ENCODE data around the gene USB1. TPM values are rescaled to one million over a fixed set of nuclear protein-coding genes. Genes with fewer than 3 reads are reported as not detected.
A peak's percentile ranks its signal among the peaks of the same experiment; 100 is the strongest.

The USB1 gene
- polyA plus RNA-seq, 10 donors: 11.7 to 16.7 (median 14.7) TPM

DNA sequence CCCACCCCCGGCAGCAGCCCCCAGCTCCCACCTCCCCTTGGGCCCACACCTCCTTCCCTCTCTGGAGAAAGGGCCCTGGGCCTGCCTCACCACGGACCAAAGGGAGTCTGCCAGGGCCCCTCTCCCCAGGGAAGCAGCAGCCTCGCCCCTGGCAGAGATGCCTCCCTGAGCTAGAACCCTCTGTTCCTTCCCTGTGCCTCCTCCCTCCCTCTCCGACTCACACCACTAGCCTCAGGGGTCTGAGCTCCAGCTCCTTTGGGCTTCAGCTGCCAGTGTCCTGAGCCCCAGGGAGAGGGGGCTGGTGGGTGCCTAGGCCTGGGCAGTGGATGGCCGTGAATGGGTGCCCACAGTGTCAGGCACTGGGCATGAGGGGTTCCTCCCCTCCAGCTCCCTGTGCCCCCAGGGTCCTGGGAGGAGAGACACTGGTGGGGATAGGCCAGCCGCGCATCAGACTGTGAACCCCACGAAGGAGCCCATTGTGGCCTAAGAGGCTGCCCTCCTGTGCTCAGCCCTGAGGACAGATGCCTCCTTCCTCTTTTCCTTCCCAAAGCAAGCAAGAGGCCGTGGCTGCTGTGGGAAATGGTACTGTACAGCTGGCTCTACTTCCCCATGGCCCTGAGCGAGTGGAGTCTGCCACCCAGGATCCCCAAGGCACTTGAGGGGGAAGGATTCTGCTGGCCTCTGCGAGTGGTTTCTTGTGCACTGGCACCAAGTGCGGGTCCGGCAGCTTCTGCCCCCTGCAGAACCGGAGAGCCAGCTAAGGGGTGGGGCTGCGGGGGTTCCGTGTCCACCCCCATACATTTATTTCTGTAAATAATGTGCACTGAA is 45.1 kb downstream of the USB1 start:
- no peak for DNase-seq

DNA sequence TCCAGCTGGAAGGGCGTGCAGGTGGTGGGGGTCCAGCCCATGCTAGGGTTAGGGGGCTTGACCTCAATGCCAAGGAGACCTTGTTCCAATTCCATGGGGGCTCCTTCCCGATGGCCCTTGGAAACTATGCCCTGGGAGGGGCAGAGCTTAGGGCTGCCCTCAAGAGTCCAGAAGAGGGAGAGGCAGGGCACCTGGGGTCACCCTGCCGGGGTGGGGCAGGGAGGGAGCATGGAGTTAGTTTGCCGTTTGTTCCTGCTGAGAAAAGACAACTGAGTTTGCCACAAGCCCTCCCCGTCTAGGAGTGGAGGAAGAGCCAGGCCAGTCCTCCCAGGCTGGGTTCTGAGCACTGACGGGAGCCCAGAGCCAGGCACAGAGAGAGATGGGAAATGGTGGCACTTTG is 45.7 kb downstream of the USB1 start:
- no peak for DNase-seq

DNA sequence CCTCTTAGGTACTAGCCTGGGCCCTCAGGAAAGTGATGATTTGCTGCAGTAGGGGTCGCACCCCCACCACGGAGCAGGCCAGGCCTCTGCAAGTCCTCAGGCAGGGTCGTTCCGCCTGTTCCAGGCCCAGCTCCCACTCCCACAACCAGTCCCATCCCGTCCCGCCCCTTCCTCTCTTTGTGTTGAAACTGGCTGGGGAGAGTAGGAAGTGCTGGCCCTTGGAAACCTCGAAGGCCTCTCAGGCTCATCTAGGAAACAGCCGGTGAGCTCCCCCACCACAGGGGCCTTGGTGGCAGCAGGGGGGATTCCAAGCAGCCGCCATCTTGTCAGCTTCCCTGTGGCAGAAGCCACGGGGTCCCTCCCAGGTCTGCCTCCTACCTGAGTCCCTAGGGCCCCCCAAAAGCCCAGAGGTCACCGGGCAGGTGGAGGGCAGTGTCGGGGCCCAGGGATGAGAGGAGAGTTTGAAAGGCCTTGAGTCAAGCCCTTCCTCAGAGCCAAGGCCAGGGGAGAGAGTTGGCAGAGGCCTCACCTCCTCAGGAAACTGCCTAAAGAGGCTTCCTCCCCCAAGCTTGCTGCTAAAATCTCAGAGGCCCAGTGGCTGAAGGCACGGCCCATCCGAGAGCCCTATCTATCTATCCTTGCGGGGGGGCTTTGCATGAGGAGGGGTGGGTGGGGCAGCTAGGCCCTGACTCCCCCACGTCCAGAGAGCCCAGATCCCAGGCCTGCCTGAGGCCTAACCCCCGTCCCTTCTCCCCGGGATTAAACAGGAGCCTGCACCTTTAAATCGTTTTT is 46.5 kb downstream of the USB1 start:
- DNase-seq: peak in 1 of 3 donors; percentile 43

DNA sequence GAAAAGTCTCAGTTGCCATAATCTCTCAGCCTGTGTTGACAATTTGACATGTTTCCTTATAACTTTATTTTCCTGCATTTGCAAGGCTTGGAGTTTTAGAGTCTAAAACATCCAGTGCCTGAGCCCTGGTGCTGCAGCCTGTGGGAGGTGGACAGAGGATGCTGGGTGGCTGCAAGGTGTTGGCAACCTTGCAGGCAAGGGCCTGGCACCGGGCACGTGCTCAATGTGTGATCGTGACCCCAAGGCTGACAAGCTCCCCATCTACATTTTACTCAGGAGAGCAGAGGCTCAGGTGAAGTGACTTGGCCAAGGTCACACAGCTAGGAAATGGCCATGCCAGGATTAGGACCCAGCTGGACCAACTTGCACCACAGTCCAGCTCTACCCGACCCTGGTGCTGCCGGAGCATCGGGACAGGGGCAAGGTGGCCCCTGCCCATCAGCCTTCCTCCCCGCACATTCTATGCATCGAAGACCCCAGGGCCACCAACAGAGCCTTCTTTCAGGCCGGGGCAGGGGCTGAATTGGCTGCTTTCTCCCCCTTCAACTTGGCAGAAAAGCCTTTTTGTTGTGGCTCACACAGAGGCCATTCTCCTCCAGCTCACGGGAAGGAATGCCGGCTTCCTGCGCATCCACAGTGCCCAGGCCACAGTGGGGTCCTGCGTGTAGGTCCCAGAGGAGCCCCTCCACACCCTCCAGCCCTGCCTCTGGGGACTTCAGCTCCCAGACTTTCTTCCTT is 47.5 kb downstream of the USB1 start:
- no peak for DNase-seq

DNA sequence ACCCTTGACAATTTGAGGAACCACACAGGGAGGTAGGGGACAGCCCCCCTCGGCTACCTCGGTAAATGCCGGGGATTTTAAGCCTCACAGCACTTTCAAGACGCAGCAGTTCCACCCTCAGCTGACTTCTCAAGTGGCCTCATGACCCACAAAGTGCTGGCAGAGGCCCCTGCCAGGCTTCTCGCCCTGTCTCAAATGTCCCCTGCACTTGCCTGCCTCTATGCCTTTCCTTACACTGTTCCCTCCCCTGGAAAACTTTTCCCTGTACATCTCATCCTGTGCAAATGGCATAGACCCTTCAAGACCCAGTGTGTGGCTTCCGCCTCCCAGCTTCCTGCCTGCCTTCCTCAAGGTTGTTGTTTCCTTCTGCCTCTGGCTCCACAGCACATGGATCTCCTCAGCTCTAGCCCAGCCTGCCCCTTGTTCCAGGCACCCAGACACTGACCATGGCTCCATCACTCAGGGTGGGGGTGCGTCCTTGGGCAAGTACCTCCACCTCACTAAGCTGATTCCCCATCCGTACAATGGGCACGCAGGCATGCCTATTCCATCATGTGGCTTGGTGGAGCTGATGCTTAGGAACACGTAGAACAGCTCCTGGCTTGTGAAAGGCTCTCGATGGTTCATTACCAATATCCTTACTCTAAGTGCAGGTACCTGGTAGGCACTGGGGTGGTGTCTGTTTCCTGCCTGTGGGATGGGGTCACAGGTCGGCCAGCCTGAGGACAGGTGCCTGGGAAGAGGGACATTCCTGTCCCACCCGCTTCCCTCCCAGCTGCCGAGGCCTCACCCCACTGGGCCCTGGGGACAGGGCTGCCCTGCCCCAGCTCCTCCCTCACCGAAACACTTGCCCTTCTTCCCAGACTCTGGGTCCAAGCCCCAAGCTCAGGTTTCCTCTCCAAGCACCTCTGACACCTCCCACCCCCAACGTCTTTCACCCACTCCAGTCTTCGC is 48.3 kb downstream of the USB1 start:
- DNase-seq: no peak

DNA sequence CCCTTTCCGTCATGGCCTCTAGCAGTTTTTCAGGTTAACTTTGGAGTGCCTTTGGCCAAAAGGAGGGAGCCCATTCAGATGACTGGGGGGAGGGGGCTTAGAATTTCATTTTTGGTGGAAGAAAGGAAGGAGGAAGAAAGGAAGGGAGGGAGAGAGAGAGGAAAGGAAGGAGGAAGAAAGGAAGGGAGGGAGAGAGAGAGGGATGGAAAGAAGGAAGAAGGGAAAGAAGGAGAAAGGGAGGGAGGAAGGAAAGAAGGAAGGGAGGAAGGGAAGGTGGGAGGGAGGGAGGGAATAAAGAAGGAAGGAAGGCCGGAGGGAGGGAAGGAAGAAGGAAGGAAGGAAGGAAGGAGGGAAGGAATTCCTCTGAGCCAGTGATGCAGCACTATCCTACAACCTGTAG is 50.1 kb downstream of the USB1 start:
- no peak for DNase-seq

DNA sequence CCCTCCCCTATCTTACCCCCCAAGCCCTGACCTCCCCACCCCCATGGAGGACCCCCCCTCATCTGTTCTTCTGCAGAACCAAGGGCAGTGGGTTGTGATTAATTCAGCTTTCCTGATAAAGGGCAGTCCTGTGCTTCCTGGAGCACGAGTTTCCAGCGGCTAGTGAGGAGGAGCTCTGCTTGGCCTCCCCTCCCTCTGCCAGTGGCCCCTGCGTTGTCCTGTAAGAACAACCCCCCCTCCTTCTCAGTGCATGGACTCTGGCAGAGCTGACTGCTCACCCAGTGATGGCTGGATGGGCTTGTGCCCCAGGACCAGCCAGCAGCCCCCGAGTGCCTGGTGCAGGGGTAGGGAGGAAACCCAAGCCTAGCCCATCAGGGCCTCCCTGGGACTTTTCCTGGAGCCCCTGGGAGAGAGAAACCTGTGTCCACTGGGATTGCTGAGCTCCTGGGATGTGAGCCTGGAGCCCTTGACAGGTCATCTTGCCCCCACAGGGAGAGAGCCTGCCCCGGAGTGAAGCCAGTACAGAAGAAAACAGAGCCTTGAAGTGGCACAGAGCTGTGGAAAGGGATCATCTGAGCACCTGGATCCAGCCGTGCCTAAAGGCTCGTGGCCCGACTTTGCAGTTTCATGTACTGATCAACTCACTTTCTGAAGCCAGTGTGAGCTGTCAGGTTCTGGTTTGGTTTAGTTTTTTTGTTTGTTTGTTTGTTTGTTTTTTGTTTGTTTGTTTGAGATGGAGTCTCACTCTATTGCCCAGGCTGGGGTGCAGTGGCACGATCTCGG is 50.8 kb downstream of the USB1 start:
- no peak for DNase-seq

DNA sequence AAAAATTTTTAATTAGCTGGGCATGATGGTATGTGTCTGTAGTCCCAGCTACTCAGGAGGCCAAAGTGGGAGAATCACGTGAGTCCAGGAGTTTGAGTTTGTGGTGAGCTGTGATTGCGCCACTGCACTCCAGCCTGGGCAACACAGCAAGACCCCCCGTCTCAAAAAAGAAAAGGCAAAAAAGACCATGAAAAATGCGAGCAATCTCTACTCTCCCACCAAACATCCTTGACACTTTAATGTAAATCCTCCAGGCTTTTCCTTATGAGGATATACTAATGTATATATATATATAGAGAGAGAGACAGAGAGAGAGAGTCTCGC is 52.4 kb downstream of the USB1 start:
- no peak for DNase-seq

DNA sequence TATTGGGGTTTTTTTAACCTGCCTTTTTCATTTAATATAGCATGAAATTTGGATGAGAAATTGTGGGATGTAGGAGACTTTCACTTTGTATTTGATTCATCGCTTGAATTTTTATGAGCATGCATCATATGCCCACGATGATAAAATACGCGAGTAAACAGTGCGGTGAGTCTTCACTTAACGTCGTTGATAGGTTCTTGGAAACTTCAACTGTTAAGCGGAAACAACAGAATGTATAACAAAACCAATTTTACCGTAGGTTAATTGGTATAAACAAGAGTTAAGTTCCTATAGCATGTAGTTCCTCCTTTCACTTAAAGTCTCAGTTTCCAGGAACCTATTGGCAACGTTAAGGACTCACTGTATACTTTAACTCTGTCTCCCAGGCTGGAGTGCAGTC is 53.1 kb downstream of the USB1 start:
- DNase-seq: no peak

DNA sequence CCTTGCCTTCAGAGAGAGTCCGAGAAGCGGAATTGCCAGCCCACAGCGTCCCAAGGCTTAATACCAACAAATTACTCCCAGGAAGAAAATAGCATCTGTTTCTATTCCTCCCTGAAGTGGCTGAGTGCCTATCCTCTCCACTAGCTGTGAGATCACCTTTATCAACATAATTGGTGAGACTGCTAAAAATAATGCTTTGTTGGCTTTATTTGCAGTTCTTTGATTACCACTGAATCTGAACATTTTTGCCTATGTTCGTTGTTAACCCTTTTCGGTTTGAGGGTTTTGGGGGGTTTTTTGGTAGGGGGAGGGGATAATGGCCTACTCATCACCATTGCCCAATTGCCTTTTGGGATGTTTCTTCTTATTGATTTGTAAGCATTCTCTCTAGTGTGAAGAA is 55.4 kb downstream of the USB1 start:
- no peak for DNase-seq

DNA sequence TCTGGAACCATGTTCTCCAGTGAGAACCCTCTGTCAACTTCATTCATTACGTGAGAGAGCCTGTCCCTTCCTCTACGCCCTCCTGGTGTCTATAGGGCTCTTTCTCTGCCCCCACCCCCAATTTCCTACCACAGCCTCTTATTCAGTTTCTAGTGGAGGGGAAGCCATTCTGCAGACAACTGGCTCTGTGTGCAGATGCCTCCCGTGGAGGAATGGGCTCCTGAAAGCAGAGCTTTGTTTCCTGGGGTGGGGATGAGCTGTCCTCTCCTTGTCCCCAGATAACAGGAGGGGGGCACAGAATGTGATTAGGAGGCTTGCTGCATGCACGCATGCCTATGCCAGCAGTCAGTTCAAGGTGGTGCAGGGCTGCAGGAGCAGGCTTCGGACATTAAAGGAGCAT is 55.9 kb downstream of the USB1 start:
- no peak for DNase-seq

DNA sequence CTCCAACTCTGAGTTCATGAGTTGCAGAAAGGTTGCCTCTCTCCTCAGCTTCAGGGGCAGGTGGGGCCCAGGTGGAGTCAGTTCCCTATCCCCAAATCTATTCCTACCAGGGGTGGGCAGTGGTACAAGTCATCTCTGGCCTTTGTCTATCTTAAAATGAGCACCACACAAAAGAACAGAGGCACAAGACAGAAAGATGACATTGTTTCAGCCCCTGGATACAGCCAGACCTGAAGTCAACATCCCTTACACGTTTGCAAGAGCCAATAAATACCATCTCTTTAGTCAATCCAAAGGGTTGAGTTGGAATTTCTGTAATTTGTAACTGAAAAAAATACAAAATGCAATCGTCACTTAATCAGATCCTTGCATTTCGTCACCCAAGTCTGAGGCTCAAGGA is 56.6 kb downstream of the USB1 start:
- no peak for DNase-seq

DNA sequence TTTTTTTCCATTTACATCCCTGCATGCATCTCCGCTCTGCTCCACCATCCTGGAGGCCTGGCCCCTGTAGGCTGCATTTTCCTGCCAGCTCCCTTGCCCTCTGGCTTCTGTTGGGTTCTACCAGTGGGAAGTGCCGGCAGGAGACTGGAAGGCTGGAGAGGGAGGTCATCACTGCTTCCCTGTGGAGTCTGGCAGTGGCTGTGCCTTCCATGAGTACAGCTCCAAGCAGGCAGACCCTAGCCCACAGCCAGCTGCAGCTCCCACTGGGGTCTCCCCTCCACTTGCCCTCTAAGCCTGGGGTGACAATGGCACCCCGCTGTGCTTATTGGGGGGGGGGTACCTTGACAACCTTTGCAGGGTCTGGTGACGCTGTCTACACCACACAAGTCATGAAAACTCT is 61.6 kb downstream of the USB1 start:
- no peak for DNase-seq

DNA sequence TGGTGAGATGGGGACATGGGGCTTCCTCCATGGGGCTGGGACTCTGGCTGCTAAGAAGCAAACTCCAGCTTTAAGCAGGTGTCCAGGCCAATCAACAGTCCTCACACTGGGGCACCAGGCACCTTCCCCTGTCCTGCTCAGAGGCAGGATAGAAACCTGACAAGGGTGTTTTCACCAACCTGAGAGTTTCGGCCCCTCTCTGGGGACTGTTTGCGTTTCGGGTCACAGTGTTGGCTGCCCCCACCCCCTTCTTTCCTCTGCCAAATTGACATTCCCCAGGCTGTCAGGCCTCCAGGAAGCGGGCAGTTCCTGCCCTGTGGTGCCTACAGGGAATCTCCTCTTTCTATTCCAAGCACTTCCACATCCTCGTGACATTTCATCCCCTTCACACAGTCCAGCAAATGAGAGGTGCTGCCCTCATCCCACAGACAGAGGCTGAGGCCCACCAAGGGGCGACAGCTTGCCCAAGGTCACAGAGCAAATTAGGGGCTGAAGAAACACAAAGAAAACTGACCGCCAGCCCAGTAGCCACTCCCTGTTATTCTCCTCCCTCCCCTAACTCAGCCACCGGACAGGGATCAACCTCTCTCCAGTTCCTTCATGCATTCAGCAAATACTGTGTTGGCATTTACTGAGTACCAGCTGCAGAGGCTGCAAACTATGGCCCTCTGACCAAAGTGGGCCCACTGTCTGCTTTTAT is 62.3 kb downstream of the USB1 start:
- DNase-seq: no peak

DNA sequence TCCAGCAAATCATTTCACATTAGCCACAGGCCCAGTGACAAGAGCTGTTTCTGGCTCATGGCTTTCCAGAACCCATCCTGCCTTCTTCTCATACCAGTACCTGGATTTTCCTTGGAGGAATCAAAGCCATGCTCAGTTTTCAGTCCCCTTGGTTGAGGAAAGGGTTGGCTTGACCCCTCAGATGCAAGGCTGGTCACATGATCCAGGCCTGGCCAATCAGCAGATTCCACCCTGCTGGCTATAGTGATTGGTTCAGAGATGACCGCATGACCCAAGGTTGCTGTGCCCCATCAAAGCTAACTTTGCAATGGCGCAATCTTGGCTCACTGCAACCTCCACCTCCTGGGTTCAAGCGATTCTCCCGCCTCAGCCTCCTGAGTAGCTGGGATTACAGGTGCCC is 69.4 kb downstream of the USB1 start:
- no peak for DNase-seq

Other genes with a start within 250 kb of the USB1 start
- 10 to 100 TPM in 9 of 10 donors, 1 to 10 TPM in 1; 9.6 to 22.0 (median 13.9) TPM for gene KIFC3, start 198.9 kb upstream of the USB1 start, polyA plus RNA-seq (ENCODE audit: insufficient read length in 10 of 10)
- gene CNGB1, start 30.3 kb upstream of the USB1 start, polyA plus RNA-seq (ENCODE audit: insufficient read length in 10 of 10): under 1 TPM in 3 of 10 donors, not detected in 7; 0.04 to 0.29 (median 0.04) TPM
- gene ZNF319, start 735 bp upstream of the USB1 start, polyA plus RNA-seq (ENCODE audit: insufficient read length in 10 of 10): 1 to 10 TPM; 4.6 to 7.7 (median 6.5) TPM
- gene MMP15, start 24.3 kb downstream of the USB1 start, polyA plus RNA-seq (ENCODE audit: insufficient read length in 10 of 10): 10 to 100 TPM; 17.1 to 32.4 (median 23.8) TPM
- 10 to 100 TPM; 42.4 to 71.4 (median 51.4) TPM for gene CFAP20, start 128.0 kb downstream of the USB1 start, polyA plus RNA-seq (ENCODE audit: insufficient read length in 10 of 10)
- 100 to 1,000 TPM in 2 of 10 donors, 10 to 100 TPM in 8; 73.1 to 117 (median 81.9) TPM for gene CSNK2A2, start 196.7 kb downstream of the USB1 start, polyA plus RNA-seq (ENCODE audit: insufficient read length in 10 of 10)

All from muscle of back (tissue), 11 donors.